GM21619 (cell line): ENCODE data around the gene DIS3L2.

Experiments used
- ATAC-seq: cut with Tn5 transposase; IDR thresholded peaks from one replicate; pipeline ENCODE4 v1.9.1; 2021; ENCODE audit not compliant: unreplicated experiment

Gene DIS3L2

GRCh38 chr2:231955758-231956472 lies 5.6 kb upstream of the DIS3L2 start:
- no peak for ATAC-seq

- ATAC-seq: no peak
These were observed 3.4 kb upstream of the DIS3L2 start for GRCh38 chr2:231957913-231958763.

- peak; percentile 23 for ATAC-seq
These were observed 634 bp upstream of the DIS3L2 start for GRCh38 chr2:231960810-231961348.

- no peak for ATAC-seq
These were observed 3.6 kb downstream of the DIS3L2 start for GRCh38 chr2:231965102-231965501.

DNA sequence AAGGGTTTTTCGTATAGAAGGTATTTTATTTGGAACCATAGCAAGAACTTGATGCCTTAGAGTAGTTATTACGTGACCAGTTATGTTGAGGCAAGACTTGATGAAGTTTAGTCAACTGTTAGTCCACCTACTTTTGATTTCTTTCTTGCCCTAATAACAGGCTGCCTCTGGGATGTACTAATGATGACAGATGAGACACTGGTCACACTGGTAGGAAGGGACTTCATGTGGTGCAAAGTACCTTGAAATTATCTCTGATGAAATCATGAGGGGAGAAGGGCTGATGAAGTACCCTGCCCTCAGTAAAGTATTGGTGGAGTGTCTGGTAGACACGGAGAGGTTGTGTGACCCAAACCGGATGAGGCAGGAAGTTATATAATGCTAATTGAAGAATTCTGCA lies 5.4 kb downstream of the DIS3L2 start:
- ATAC-seq: no peak

DNA sequence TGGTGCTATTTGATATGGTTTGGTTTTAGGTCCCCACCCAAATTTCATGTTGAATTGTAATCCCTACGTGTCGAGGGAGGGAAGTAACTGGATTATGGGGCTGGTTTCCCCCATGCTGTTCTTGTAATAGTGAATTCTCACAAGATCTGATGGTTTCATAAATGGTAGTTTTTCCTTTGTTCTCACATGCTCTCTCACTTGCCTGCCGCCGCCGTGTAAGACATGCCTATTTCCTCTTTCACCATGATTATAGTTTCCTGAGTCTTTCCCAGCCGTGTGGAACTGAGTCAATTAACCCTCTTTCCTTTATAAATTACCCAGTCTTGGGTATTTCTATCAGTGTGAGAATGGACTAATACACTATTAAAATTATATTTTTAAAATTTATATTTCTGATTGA lies 7.3 kb downstream of the DIS3L2 start:
- ATAC-seq: no peak

GRCh38 chr2:231970461-231970860 lies 8.9 kb downstream of the DIS3L2 start:
- ATAC-seq: no peak

DNA sequence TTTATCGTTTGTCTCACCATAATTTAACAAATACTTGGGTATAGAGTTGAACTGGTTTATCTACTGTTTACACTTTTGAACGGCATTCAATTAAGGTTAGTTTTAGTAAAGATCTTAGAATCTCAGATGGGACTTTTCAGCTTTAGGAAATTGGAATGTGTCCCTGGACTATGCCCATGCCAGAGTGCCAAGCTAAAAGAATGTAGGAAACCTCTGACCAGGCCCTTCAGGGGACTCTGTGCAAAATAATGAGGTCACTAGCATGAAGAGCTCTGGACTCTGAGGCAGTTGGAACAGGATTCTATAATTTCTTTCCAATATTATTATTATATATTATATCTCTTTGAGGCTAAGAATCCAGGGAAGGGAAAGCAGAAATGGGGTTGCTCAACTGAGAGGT lies 13.5 kb downstream of the DIS3L2 start:
- ATAC-seq: no peak

- ATAC-seq: no peak
These were observed 15.9 kb downstream of the DIS3L2 start for GRCh38 chr2:231977430-231977829.

GRCh38 chr2:231984992-231985391 lies 23.5 kb downstream of the DIS3L2 start:
- ATAC-seq: no peak

GRCh38 chr2:231985823-231986261 lies 24.3 kb downstream of the DIS3L2 start:
- ATAC-seq: no peak

- no peak for ATAC-seq
These were observed 25.7 kb downstream of the DIS3L2 start for GRCh38 chr2:231987124-231987727.

DNA sequence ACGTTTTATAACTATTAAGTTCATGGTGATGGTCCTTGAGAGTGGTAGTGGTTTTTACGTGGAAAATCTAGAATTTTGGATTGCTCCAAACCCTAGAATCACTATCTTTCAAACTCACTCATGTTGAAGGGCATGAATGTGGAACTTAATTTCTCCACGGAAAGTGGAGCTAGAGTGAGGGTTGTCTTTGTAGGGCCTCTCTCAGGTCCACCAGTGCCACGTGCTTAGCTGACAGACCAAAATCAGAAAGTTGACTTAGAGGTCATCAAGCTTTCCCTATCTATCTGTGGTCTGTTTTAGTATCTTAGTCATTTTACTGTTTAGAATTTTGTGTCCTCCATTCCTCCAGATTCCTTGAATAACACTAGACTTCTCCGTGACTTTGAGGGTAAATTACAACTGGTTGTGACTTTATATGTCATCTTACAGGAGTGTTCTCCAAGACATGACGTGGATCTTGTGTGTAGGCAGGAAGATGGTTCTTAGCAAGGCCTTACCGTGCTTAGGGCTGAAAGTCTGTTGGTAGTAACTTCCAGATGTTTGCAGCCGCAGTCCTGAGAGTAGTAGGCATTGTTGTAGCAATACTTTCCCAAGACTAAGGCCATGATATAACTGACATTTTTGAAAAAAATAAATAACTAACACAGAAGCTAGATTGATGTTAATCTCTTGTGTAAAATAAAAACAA lies 26.8 kb downstream of the DIS3L2 start:
- no peak for ATAC-seq

- ATAC-seq: no peak
These were observed 30.2 kb downstream of the DIS3L2 start for GRCh38 chr2:231991664-231992063.

DNA sequence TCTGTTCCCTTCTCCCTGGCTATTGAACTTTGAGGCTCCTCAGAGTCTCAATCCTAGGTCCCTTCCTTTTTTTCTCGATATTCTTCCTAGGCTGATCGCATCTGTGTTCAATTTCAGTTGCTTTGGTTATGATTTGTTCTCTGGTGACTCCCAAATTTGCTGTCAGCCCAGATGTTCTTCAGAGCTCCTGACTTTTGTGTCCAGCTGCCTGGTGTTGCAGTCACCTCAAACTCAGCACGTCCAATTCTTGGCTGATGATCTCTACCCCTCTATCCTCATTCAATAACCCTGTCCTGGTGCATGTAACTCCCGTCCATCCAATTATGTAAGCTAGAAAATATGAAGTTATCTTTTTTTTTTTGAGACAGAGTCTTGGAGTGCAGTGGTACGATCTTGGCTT lies 31.4 kb downstream of the DIS3L2 start:
- ATAC-seq: no peak

DNA sequence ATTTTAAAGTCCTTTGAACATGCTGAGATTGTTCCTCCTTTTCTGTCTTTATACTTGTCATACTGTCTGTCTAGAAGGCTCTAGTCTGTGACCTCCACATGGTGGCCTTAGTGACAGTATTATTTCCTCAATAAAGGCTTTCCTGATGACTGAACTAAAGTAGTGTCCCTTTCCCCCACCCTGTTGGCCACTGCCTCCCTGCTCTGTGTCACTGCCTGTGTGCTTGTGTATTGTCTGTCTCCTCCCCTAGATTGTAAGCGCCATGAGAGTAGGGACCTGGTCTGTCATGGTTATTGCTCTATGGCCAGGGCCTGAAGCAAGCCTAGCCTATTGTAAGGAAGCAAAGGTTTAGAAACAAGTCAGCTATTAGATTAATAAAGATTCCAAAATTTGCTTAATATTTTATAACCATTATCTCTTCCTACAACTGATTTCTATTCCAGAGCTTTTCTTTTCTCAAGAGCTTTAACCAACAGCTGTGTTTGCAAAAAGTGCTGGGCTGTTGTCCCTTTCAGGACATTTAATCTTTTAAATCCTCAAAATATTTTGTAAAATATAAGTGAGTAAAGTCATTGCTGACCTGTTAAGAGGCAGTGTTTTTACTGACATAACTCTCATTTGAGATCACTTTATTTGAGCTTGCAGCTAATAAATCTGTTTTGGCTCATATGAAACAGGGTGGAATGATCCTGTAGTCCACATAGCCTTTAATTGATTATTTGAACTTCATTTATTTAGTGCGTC lies 35.5 kb downstream of the DIS3L2 start:
- ATAC-seq: no peak

DNA sequence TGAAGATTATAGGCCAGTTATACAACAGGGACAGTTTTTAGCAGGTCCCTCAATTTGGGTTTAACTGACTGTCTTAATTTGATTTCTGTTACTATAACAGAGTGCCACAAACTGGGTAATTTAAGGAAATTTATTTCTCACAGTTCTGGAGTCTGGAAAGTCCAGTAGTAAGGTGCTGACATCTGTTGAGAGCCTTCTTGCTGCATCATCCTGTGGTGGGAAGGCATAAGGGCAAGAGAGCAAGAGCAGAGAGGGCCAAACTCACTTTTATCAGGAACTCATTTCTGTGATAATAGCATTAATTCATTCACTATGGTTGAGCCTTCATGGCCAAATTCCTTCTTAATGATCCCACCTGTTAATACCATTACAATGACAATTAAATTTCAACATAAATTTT lies 36.5 kb downstream of the DIS3L2 start:
- ATAC-seq: no peak

GRCh38 chr2:232000439-232000838 lies 38.9 kb downstream of the DIS3L2 start:
- ATAC-seq: no peak

DNA sequence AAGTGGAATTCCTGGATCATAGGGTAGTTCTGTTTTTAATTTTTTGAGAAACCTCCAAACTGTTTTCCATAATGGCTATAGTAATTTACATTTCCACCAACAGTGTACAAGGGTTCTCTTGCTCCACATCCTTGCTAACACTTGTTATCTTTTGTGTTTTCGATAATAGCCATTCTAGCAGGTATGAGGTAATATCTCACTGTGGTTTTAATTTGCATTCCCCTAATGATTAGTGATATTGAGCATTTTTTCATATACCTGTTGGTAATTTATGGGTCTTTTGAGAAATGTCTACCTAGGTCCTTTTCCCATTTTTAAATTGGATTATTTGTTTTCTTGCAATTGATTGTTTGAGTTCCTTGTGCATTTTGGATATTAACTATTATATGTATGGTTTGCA lies 39.6 kb downstream of the DIS3L2 start:
- ATAC-seq: no peak

- ATAC-seq: no peak
These were observed 44.7 kb downstream of the DIS3L2 start for GRCh38 chr2:232006253-232006652.
